GM12873 (cell line): Measurements from ENCODE around the gene FRRS1.

ENCODE experiments used
- TF ChIP-seq, protein P1 (sequence below): IDR thresholded peaks from 2 replicates; pipeline ENCODE4 v1.5.1; 2012; ENCODE audit warnings: low read depth, mild to moderate bottlenecking, moderate library complexity, low read length, control low read depth; ENCODE audit not compliant: insufficient read depth; ENCODE audit errors: missing control alignments

FRRS1 gene

DNA sequence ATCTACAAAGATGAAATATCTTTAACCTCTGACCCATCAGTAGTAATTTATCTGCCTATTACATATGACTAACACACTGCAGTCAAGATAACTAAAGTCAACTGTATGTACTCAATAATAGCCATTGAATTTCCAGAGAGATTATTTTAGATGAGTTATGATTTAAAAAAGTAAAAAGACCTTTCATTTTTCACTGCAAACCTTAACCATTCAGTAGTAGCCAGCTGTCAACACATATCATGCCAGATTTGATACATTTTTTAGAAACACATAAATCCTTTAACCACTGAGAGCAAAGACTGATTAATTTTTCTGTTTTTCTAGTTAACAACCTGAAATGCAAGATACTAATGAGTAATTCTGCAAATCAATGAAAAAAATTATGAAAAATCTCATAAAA is 89.6 kb downstream of the FRRS1 start:
- TF ChIP-seq, protein P1, sequence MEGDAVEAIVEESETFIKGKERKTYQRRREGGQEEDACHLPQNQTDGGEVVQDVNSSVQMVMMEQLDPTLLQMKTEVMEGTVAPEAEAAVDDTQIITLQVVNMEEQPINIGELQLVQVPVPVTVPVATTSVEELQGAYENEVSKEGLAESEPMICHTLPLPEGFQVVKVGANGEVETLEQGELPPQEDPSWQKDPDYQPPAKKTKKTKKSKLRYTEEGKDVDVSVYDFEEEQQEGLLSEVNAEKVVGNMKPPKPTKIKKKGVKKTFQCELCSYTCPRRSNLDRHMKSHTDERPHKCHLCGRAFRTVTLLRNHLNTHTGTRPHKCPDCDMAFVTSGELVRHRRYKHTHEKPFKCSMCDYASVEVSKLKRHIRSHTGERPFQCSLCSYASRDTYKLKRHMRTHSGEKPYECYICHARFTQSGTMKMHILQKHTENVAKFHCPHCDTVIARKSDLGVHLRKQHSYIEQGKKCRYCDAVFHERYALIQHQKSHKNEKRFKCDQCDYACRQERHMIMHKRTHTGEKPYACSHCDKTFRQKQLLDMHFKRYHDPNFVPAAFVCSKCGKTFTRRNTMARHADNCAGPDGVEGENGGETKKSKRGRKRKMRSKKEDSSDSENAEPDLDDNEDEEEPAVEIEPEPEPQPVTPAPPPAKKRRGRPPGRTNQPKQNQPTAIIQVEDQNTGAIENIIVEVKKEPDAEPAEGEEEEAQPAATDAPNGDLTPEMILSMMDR, result no peak

DNA sequence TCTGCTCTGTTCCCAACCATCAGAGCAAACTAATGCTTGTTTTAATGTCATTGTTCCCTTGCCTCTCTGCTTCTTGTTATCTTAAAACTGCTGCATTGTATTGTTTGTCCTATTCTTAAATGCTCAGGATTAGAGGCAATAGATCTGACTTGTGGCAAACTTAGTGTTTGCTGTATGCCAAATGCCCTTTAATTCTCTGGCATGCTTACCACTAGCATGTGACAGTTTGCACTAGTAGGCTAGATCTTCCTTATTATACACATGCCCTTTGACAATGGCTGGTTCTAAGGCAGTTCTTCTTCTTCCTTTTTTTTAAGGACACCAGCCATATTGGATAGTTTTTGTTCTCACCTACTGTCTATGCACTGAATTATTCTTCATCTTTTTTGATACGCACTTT is 90.4 kb downstream of the FRRS1 start:
- TF ChIP-seq, protein P1, result no peak

DNA sequence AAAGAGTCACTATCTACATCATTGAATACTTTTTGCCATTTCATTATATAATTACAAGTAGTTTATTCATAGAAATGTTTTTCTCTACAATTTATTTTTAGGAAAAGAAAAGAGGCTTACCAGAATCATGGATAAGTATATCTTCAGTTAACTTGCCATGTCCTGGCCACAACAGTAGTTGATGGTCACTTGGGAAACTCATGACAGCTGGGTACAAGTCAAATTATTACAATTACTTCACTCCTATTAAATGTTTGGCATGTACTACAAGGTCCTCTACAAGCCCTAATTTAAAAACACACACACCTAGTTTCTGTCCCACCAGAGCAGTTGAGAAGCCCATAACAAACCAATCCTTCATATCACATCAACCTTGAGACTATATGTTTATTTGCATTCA is 91.1 kb downstream of the FRRS1 start:
- TF ChIP-seq, protein P1, result no peak

DNA sequence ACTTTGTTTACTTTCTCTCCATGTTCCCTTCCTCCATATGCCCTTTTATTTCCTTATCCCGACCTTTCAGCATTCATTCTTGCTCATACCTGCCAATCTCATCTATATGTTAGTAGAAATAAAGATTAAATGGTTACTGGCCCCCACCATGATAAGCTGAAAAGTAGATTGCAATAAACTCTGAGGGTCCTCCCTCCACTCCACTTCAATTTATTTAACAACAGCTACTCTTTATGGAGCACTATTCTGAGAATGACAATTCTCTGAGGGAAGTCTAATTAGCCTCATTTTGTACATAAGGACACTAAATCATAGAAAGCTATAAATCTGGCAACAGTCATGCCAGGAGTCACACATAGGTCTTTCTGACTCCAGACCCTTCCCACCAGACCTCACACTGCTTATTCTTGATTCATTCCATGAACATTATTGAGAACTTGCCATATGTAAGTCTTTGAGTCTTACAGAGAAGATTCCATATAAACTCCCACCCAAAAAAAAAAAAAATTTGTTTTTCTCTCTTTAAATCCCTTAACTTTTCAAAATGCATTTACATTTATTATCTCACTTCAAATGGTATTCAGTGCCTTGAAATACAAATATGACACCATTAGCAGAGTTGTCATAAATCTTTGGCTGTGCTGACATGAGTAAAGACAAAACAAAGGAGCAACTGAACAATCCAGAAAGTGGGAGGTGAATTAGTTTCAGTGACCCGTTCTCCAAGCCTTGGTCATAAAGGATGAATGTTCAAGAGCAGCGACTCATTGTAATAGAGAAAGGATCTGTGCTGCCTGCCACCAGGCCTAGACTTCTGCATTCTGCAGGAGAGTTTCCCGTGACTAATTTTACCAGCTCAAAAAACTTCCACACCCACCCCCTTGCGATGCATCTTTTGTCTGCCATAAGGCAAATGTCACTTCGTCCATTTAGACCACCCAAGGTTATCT is 92.0 kb downstream of the FRRS1 start:
- TF ChIP-seq, protein P1, result no peak

DNA sequence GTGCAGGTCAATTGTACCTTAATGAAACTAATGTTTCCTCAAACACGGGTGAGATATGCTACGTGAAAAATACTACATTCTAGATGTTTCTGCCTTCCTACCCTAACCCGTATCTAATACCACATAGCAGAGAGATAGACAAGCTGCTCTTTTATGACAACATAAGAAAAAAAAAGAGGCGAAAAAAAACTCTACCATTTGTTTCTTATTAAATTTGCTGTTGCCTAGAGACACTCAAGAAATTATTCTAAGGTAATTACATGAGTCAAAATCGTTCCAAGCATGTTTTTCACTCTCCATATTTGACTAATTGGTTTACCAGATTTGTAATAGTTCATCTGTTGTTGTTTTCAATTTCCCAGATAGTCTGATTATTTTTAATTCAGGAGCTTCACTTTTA is 93.1 kb downstream of the FRRS1 start:
- TF ChIP-seq, protein P1, result no peak

DNA sequence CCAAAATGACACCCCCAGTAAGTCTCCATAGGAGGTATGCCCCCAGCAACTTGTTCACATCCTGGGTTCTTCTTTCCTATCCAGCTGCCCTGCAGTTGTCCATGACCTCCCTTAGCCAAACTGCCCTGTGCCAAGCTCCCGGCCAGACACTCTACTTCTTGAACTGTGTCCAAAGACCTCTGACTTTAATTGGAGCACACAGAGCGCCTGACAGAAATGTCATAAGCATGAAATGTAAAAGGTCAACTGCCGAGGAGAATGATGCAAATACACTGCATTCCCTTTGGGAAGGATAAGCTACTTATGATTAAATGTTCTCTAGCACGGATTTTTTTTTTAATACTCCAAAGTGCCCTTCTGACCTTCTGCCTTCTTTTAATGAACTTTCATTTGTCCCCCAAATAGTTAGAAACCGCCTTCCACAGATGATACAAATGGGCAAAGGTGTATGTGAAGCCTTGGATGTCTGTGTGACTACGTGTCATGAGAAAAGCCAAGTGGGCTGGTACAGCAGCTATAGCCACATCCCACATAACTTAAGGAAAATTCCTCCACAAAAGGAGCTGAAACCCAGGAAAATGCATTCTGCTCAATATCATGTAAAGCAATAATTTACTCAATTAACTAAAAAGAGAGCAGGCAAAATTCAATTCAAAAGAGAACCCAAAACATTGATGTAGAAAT is 93.8 kb downstream of the FRRS1 start:
- TF ChIP-seq, protein P1, result no peak

DNA sequence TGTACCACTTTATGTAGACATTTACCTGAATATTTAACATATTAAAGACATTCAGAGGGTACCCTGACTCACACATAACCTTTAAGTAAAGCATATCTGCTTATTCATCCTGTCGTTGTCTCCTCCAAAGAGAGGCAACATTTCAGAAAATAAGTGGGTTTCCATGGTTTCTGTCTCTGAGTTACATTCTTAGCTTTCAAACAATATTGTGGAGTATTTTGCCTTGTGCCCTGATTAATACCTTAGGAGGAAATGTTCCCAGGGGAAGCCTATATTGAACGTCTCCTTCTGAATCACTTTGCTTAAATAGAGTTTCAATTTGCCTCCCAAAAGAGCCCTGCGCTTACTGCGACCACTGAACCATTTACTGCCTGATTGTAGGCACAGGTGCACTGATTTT is 94.4 kb downstream of the FRRS1 start:
- TF ChIP-seq, protein P1, result no peak
